ENCODE data around the gene ATP11A.

The ATP11A gene

DNA sequence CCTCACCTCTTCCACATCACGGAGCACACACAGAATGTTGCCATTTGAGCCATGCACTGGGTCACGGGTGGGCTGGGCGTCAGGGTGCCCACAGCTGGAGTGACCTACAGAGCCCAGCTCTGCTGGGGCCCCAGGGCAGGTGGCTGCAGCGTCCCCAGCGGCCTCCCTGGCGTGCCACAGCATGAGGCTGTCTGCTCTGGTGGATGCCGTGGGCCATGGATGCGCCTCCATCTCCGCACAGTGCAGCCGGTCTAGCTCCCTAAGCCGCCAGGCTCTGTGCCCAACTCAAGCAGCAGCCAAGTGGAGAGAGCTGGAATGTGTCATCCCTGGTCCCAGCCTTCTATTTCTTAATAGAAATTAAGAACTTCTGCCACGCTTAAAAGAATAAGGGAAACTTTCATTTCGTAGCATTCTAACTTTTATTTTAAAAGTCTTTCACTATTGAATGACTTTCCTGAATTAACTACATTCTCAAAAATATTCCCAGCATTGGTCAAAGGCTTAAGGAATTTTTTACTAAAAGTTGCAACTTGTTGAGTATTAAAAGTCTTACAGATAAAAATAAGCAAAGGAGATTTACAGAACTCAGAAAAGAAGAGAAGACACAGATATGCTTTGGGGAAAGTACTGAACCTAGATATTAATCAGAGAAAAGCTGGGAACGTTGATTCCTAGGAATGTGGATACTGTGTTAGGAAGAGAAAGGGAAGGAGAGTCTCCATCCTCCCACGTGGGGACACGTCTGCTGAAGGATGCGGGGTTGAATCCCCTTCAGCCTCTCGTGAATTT is 59.3 kb downstream of the ATP11A start:
- TF ChIP-seq, protein P1, sequence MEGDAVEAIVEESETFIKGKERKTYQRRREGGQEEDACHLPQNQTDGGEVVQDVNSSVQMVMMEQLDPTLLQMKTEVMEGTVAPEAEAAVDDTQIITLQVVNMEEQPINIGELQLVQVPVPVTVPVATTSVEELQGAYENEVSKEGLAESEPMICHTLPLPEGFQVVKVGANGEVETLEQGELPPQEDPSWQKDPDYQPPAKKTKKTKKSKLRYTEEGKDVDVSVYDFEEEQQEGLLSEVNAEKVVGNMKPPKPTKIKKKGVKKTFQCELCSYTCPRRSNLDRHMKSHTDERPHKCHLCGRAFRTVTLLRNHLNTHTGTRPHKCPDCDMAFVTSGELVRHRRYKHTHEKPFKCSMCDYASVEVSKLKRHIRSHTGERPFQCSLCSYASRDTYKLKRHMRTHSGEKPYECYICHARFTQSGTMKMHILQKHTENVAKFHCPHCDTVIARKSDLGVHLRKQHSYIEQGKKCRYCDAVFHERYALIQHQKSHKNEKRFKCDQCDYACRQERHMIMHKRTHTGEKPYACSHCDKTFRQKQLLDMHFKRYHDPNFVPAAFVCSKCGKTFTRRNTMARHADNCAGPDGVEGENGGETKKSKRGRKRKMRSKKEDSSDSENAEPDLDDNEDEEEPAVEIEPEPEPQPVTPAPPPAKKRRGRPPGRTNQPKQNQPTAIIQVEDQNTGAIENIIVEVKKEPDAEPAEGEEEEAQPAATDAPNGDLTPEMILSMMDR (IDR thresholded peaks at IDR 0.05; ENCODE audit: insufficient read depth, low read length, missing control alignments): no peak
- H3K4me3 ChIP-seq (ENCODE audit: low read depth, low read length): no peak overlapping the region
- ChIA-PET CTCF (no interaction called here), POLR2A (no interaction called here)
- DNase-seq (ENCODE audit: low read depth, low spot score): no peak

DNA sequence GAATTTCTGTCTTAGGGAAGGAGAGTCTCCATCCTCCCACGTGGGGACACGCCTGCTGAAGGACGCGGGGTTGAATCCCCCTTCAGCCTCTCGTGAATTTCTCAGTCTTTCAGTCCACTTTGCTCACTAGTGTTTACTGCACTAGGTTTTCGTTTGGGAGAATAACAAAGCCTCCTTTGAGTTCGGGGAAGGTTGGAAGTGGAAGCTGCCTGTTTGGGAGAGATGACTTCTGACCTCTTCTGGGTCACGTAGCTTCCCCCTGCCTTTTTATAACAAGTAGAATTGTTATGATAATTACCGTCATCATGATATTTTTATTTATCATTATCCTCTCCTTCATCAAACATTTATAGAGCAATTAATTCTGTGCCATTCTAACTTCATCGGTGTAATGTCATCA is 60.7 kb downstream of the ATP11A start:
- ChIA-PET POLR2A (no interaction called here), CTCF (no interaction called here)
- TF ChIP-seq, protein P1 (IDR thresholded peaks at IDR 0.05; ENCODE audit: insufficient read depth, low read length, missing control alignments): no peak
- H3K4me3 ChIP-seq (ENCODE audit: low read depth, low read length): no peak overlapping the region
- no peak for DNase-seq (ENCODE audit: low read depth, low spot score)

DNA sequence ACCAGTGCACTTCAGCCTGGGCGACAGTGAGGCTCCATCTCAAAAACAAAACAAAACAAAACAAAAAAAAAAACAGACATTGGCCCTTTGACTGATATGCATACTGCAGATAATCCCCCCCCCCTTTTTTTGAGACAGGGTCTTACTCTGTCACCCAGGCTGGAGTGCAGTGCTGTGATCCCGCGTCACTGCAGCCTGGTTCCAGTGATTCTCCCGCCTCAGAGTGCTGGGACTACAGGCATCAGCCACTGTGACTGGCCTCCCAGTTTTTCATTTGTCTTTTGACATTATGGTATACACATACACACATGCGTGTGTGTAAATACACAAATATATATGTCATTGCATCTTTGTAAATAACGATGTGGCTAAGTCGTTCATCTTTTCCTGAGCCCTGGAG is 61.8 kb downstream of the ATP11A start:
- H3K4me3 ChIP-seq (ENCODE audit: low read depth, low read length): no peak overlapping the region
- ChIA-PET CTCF (no interaction called here), POLR2A (no interaction called here)
- no peak for DNase-seq (ENCODE audit: low read depth, low spot score)
- TF ChIP-seq, protein P1 (IDR thresholded peaks at IDR 0.05; ENCODE audit: insufficient read depth, low read length, missing control alignments): no peak

DNA sequence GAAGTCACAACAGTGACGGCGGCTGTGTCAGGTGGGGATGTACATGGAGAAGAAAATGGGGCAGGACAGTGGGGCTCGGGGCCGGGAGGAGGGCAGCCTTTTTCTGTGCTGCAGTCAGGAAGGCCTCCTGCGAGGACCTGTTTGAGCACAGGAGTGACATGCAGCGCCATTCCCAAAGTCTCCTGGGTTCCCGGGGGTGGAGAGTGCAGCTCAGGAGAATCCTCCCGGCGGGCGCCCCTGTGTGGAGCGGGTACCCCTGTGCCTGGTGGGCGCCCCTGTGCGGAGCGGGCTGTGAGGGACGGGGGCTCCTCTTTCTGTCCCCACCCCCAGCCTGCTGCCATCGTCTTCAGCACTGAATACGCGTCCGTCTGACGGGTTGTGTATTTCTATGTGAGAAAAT is 62.4 kb downstream of the ATP11A start:
- H3K4me3 ChIP-seq (ENCODE audit: low read depth, low read length): no peak overlapping the region
- POLR2A ChIA-PET: no interaction called here
- no peak for DNase-seq (ENCODE audit: low read depth, low spot score)
- TF ChIP-seq, protein P1 (IDR thresholded peaks at IDR 0.05; ENCODE audit: insufficient read depth, low read length, missing control alignments): no peak
- CTCF ChIA-PET: no interaction called here

DNA sequence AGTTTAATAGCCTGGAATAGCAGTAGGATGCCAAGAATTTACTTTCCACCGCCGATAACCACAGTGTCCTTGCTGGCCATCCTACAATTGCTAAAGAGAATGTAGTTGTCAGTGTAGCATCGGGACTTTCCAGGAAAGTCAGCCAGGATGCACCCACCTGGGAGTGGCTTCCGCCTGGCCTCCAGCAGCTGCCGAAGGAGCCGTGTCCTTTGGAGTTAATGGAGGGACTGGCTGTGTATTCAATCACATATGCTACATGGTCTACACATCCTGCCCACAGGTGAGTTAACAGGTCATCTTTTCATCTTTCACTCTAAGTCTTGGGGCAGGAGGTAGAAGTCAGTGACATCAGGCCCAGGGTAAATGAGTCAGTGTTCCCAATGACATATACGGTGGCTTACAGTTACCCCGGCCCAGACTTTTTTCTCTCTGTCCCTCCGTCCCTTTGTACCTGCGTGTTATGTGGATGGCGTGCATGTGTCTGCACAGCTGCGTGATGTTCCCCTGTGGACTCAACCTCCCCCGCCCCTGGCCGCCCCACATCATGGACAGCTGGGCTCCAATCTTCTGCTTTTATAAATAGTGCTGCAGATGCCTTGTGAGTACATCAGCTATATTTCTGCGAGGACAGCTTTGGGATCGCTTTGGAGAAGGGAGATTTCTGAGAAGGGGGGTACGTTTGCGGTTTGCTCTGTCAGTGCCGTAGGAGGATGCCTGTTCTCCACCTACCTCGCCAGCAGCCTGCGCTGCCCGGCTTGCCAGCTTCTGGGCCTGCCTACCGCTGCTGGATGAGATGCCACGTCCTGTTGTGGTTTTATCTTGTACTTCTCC is 63.1 kb downstream of the ATP11A start:
- TF ChIP-seq, protein P1 (IDR thresholded peaks at IDR 0.05; ENCODE audit: insufficient read depth, low read length, missing control alignments): no peak
- POLR2A ChIA-PET: no interaction called here
- no peak for DNase-seq (ENCODE audit: low read depth, low spot score)
- CTCF ChIA-PET: no interaction called here
- no peak overlapping the region for H3K4me3 ChIP-seq (ENCODE audit: low read depth, low read length)

DNA sequence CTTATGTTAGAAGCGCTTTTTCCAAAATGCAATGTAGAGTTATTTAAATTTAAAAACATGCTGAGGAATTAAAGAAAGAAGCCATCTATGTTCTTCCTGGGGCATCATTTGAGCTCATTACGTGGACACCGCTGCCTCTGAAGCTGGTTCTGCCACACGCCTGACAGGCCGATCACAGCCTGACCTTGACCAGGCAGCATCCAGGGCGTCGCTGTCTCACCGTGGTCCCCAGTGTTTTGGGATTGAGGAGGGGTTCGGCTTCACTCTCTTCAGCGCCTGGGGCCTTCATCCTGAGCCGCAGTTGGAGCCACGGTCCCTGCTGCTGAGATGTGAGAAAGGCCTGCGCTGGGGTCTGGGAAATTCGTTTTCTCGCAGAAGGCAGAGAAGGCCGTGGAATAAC is 64.0 kb downstream of the ATP11A start:
- DNase-seq (ENCODE audit: low read depth, low spot score): no peak
- TF ChIP-seq, protein P1 (IDR thresholded peaks at IDR 0.05; ENCODE audit: insufficient read depth, low read length, missing control alignments): no peak
- POLR2A ChIA-PET: no interaction called here
- H3K4me3 ChIP-seq (ENCODE audit: low read depth, low read length): no peak overlapping the region
- CTCF ChIA-PET: no interaction called here

All from AG04449 (cell line).